ENCODE data around the gene NTRK2. TPM values are rescaled to one million over a fixed set of nuclear protein-coding genes. Genes with fewer than 3 reads are reported as not detected.
"Not testable (repeated sequence)": the region's sequence is repeated elsewhere in the genome, so short reads cannot be mapped to it uniquely, and the experiment has no call there.

Gene NTRK2
- total RNA-seq, 1 donor from 2014 or later = 4.6 TPM

DNA sequence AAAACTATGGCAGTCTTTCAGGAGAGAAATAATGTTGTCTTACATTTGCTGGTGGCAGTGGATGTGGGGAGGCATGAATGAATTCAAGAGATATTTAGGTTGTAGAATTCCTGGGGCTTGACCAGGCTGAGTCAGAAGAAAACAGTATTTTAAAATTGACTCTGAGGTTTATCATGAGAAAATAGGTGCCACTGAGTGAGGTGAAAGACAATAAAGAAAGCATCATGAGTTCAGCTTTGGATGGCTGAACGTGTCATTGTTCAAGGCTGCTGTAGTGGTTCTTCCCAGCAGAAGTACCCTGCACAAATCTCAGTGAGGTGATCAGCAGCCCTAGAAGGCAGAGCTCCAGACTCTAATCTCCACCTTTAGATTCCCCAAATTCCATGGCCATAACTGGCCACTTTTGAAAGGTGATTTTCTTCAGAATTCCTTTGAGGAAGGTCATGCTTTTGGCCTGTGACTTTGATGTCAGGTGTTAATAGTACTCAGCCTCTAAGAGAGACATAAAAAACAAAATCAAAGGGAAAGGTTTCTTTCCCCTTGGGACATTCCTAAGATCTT lies 395.4 kb downstream of the NTRK2 start:
- Histone ChIP-seq H3K27ac (ENCODE audit: low read depth, low read length) (no peak overlapping the region), H3K4me2 (ENCODE audit: low read length) (no peak overlapping the region), H3K9me3 (ENCODE audit: insufficient read depth, low read depth, low read length) (no peaks in the 10 kb centered on the region), H3K4me3 (ENCODE audit: insufficient read depth, low read depth, low read length) (no peak overlapping the region), H3K4me1 (ENCODE audit: insufficient read depth, low read length) (no peaks in the 10 kb centered on the region), H4K20me1 (ENCODE audit: insufficient read depth, low read length) (no peaks in the 10 kb centered on the region), H3K9ac (ENCODE audit: low read length) (no peak overlapping the region), H2AFZ (ENCODE audit: low read depth, low read length) (no peak overlapping the region), H3K36me3 (ENCODE audit: insufficient read depth, low read length) (no peaks in the 10 kb centered on the region), H3K27me3 (ENCODE audit: insufficient read depth, low read length) (no peaks in the 10 kb centered on the region), H3K79me2 (ENCODE audit: insufficient read depth, low read length) (no peaks in the 10 kb centered on the region)
- no peak for DNase-seq (ENCODE audit: low read depth)
- peaks cover 13% of the 10 kb centered on the region for H3K27me3 Mint-ChIP-seq (ENCODE audit: low read depth, unreplicated experiment)
- no peak for TF ChIP-seq EZH2 (IDR thresholded peaks at IDR 0.05; ENCODE audit: insufficient read depth, low read length)
- TF ChIP-seq, protein P1, sequence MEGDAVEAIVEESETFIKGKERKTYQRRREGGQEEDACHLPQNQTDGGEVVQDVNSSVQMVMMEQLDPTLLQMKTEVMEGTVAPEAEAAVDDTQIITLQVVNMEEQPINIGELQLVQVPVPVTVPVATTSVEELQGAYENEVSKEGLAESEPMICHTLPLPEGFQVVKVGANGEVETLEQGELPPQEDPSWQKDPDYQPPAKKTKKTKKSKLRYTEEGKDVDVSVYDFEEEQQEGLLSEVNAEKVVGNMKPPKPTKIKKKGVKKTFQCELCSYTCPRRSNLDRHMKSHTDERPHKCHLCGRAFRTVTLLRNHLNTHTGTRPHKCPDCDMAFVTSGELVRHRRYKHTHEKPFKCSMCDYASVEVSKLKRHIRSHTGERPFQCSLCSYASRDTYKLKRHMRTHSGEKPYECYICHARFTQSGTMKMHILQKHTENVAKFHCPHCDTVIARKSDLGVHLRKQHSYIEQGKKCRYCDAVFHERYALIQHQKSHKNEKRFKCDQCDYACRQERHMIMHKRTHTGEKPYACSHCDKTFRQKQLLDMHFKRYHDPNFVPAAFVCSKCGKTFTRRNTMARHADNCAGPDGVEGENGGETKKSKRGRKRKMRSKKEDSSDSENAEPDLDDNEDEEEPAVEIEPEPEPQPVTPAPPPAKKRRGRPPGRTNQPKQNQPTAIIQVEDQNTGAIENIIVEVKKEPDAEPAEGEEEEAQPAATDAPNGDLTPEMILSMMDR (IDR thresholded peaks at IDR 0.05; ENCODE audit: insufficient read depth, low read depth, low read length) = no peak
- peaks cover 8% of the 10 kb centered on the region for H3K4me1 Mint-ChIP-seq (ENCODE audit: low read depth, unreplicated experiment)
- FAIRE-seq = no peak
- H3K4me3 Mint-ChIP-seq (ENCODE audit: unreplicated experiment) = no peak overlapping the region
- H3K9me3 Mint-ChIP-seq (ENCODE audit: unreplicated experiment) = no peaks in the 10 kb centered on the region
- H3K36me3 Mint-ChIP-seq (ENCODE audit: low read depth, unreplicated experiment) = no peaks in the 10 kb centered on the region
- H3K27ac Mint-ChIP-seq (ENCODE audit: unreplicated experiment) = no peak overlapping the region

DNA sequence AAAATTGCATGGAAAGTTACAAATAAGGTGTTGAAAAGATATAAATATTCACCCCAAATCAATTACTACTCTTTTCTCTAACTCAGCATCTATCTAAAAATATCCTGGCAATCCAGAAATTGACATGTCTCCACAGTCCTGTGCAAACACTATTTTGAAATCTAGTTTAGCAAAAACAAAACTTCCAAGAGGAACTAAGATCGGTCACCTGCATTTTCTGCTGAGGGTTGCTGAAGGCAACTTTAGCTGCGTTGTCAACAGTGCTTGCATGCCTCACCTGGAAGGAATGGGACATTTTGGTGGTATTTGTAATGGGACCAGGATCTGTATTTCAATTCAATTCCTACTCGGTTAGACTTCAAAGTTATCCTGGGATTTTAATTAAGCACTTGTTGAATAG lies 398.3 kb downstream of the NTRK2 start:
- no peak overlapping the region for H3K4me2 ChIP-seq (ENCODE audit: low read length)
- H3K9ac ChIP-seq (ENCODE audit: low read length) = no peak overlapping the region
- Mint-ChIP-seq H3K27me3 (ENCODE audit: low read depth, unreplicated experiment) (peaks cover under 1% of the 10 kb centered on the region), H3K4me3 (ENCODE audit: unreplicated experiment) (no peak overlapping the region), H3K9me3 (ENCODE audit: unreplicated experiment) (no peaks in the 10 kb centered on the region), H3K4me1 (ENCODE audit: low read depth, unreplicated experiment) (peaks cover 8% of the 10 kb centered on the region), H3K36me3 (ENCODE audit: low read depth, unreplicated experiment) (no peaks in the 10 kb centered on the region), H3K27ac (ENCODE audit: unreplicated experiment) (no peak overlapping the region)
- no peaks in the 10 kb centered on the region for H3K27me3 ChIP-seq (ENCODE audit: insufficient read depth, low read length)
- H3K36me3 ChIP-seq (ENCODE audit: insufficient read depth, low read length) = no peaks in the 10 kb centered on the region
- no peaks in the 10 kb centered on the region for H3K79me2 ChIP-seq (ENCODE audit: insufficient read depth, low read length)
- DNase-seq (ENCODE audit: low read depth) (no peak), FAIRE-seq (no peak)
- no peak overlapping the region for H3K4me3 ChIP-seq (ENCODE audit: insufficient read depth, low read depth, low read length)
- no peaks in the 10 kb centered on the region for H3K9me3 ChIP-seq (ENCODE audit: insufficient read depth, low read depth, low read length)
- H2AFZ ChIP-seq (ENCODE audit: low read depth, low read length) = no peak overlapping the region
- no peak overlapping the region for H3K27ac ChIP-seq (ENCODE audit: low read depth, low read length)
- no peaks in the 10 kb centered on the region for H4K20me1 ChIP-seq (ENCODE audit: insufficient read depth, low read length)
- TF ChIP-seq, protein P1 (IDR thresholded peaks at IDR 0.05; ENCODE audit: insufficient read depth, low read depth, low read length) = no peak
- TF ChIP-seq EZH2 (IDR thresholded peaks at IDR 0.05; ENCODE audit: insufficient read depth, low read length) = no peak
- H3K4me1 ChIP-seq (ENCODE audit: insufficient read depth, low read length) = no peaks in the 10 kb centered on the region

DNA sequence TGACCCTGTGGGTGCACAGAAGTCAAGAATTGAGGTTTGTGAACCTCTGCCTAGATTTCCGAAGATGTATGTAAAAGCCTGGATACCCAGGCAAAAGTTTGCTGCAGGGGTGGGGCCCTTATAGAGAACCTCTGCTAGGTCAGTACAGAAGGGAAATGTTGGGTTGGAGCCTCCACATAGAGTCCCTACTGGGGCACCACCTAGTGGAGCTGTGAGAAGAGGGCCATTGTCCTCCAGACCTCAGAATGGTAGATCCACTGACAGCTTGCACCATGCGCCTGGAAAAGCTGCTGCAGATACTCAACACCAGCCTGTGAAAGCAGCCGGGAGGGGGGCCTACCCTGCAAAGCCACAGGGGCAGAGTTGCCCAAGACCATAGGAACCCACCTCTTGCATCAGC lies 399.9 kb downstream of the NTRK2 start:
- H3K4me1 ChIP-seq (ENCODE audit: insufficient read depth, low read length); FAIRE-seq; H3K4me2 ChIP-seq (ENCODE audit: low read length); H2AFZ ChIP-seq (ENCODE audit: low read depth, low read length); H3K27me3 ChIP-seq (ENCODE audit: insufficient read depth, low read length); H4K20me1 ChIP-seq (ENCODE audit: insufficient read depth, low read length); H3K4me1 Mint-ChIP-seq (ENCODE audit: low read depth, unreplicated experiment); H3K9me3 Mint-ChIP-seq (ENCODE audit: unreplicated experiment); H3K36me3 ChIP-seq (ENCODE audit: insufficient read depth, low read length); DNase-seq (ENCODE audit: low read depth); H3K36me3 Mint-ChIP-seq (ENCODE audit: low read depth, unreplicated experiment); H3K9me3 ChIP-seq (ENCODE audit: insufficient read depth, low read depth, low read length); H3K9ac ChIP-seq (ENCODE audit: low read length); H3K27me3 Mint-ChIP-seq (ENCODE audit: low read depth, unreplicated experiment); H3K27ac ChIP-seq (ENCODE audit: low read depth, low read length); H3K27ac Mint-ChIP-seq (ENCODE audit: unreplicated experiment); H3K4me3 ChIP-seq (ENCODE audit: insufficient read depth, low read depth, low read length); H3K79me2 ChIP-seq (ENCODE audit: insufficient read depth, low read length); H3K4me3 Mint-ChIP-seq (ENCODE audit: unreplicated experiment): not testable (repeated sequence)
